ENCODE results near the gene AKAP6.

The AKAP6 gene, protein sequence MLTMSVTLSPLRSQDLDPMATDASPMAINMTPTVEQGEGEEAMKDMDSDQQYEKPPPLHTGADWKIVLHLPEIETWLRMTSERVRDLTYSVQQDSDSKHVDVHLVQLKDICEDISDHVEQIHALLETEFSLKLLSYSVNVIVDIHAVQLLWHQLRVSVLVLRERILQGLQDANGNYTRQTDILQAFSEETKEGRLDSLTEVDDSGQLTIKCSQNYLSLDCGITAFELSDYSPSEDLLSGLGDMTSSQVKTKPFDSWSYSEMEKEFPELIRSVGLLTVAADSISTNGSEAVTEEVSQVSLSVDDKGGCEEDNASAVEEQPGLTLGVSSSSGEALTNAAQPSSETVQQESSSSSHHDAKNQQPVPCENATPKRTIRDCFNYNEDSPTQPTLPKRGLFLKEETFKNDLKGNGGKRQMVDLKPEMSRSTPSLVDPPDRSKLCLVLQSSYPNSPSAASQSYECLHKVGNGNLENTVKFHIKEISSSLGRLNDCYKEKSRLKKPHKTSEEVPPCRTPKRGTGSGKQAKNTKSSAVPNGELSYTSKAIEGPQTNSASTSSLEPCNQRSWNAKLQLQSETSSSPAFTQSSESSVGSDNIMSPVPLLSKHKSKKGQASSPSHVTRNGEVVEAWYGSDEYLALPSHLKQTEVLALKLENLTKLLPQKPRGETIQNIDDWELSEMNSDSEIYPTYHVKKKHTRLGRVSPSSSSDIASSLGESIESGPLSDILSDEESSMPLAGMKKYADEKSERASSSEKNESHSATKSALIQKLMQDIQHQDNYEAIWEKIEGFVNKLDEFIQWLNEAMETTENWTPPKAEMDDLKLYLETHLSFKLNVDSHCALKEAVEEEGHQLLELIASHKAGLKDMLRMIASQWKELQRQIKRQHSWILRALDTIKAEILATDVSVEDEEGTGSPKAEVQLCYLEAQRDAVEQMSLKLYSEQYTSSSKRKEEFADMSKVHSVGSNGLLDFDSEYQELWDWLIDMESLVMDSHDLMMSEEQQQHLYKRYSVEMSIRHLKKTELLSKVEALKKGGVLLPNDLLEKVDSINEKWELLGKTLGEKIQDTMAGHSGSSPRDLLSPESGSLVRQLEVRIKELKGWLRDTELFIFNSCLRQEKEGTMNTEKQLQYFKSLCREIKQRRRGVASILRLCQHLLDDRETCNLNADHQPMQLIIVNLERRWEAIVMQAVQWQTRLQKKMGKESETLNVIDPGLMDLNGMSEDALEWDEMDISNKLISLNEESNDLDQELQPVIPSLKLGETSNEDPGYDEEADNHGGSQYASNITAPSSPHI (N-terminal part only)
- total RNA-seq, result 0 to 2.7 (median 0.73) reads per million in 9 experiments

DNA sequence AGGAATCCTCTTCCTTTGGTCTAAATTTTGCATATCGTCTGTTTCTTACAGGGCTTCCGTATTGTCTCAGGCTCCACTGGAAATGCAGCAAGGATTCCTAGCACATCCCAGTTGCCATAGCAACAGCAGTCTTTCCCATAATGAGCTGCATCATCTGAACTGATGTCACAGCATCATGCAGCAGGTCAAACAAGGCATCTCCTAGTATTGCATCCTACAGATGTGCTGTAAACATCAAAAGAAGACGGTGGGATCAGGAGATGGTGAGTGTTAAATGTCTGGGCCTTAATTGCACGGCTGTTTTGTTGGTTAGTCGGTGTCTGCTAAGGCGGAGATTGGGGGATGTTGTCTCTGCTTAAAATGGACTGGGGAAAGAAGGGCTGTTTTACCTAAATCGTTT lies at the start of gene AKAP6:
Gene AKAP6 (plus strand): TSS at position 153 of the 400 bp plus-strand sequence. CDS start 104,196 bp downstream, outside the sequence.
- H3K4me1 Mint-ChIP-seq (ENCODE audit: low read depth in 2 of 2), result no peaks in the 10 kb centered on the region
- H3K9me3 Mint-ChIP-seq, result no peaks in the 10 kb centered on the region
- H3K27ac Mint-ChIP-seq, result no peak within 1 kb of the TSS
- no peaks in the 10 kb centered on the region for H3K27me3 Mint-ChIP-seq
- no peak within 1 kb of the TSS for H3K4me3 Mint-ChIP-seq
- DNase-seq (no peak), ATAC-seq (replicated peaks) (no peak)
- no peaks in the 10 kb centered on the region for H3K36me3 Mint-ChIP-seq (ENCODE audit: insufficient read depth)

DNA sequence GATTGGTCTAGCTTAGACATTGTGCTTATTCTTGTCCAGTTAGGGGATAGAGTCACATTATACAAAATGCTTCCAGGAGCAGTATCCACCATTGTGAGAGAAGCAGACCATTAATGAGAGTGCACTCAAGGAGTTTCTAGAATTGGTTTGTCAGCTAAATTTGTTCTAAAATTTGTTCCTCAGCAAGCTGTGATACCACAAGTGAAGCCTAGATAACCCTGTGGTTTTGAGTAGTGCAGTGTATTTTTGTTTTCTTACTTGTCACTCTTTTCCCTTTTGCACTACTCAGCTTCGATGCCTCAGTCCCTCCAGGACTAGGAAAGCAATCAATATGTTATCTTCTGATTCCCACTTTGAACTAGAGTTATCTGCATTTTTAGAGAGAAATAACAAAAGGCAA lies 42.5 kb upstream of the AKAP6 start:
- Mint-ChIP-seq H3K4me1 (ENCODE audit: low read depth in 2 of 2) (no peaks in the 10 kb centered on the region), H3K4me3 (no peak overlapping the region), H3K36me3 (ENCODE audit: insufficient read depth) (no peaks in the 10 kb centered on the region), H3K9me3 (peaks cover 2 to 5% of the 10 kb centered on the region in 2 donors), H3K27me3 (peaks cover 9 to 11% of the 10 kb centered on the region in 2 donors), H3K27ac (no peak overlapping the region)
- no peak for ATAC-seq (replicated peaks)
- DNase-seq, result no peak

DNA sequence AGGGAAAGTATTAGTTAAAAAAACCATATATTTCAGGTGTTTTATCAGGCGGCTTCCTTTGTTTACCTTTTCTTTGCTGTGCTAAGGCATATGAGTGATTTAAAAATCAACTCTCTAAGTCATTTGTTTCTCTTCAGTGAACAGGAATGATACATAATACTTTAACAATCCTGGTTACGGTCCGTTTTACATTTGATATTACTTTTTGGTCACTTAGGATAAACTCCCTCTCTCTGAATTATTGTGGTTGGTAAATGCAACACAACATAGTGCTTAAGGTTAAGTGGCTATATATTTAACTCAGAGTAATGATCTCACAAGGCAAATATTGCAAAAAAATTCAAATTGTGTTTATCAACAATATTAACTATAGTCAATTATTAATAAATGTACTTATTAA lies 32.7 kb upstream of the AKAP6 start:
- H3K4me1 Mint-ChIP-seq (ENCODE audit: low read depth in 2 of 2), result no peaks in the 10 kb centered on the region
- H3K36me3 Mint-ChIP-seq (ENCODE audit: insufficient read depth), result no peaks in the 10 kb centered on the region
- no peak for DNase-seq
- H3K27me3 Mint-ChIP-seq, result no peaks in the 10 kb centered on the region
- no peak for ATAC-seq (replicated peaks)
- H3K4me3 Mint-ChIP-seq, result no peak overlapping the region
- no peak overlapping the region for H3K27ac Mint-ChIP-seq
- H3K9me3 Mint-ChIP-seq, result peaks cover 0 to 5% of the 10 kb centered on the region in 2 donors

DNA sequence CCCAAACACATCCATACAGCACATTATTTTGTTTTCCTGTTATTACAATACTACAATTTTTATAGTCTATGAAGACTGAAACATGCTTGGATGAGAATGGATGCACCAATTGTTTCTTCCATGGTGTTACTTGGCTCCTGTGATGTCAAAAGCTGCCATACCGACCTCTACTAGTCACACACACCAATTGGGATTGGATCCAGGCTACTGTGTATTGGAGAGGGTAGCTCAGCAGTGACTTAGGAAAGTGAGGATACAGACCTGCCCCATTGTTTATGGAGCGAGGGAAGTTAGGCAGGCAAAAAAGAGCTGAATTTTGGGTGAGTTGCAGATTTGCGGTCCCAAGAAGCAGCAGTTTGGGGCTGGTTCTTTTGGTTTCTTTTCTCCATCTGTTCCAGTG lies 30.8 kb upstream of the AKAP6 start:
- ATAC-seq (replicated peaks) (no peak), DNase-seq (no peak)
- Mint-ChIP-seq H3K36me3 (ENCODE audit: insufficient read depth) (no peaks in the 10 kb centered on the region), H3K4me3 (no peak overlapping the region), H3K4me1 (ENCODE audit: low read depth in 2 of 2) (no peaks in the 10 kb centered on the region), H3K27ac (no peak overlapping the region), H3K9me3 (no peaks in the 10 kb centered on the region), H3K27me3 (no peaks in the 10 kb centered on the region)

DNA sequence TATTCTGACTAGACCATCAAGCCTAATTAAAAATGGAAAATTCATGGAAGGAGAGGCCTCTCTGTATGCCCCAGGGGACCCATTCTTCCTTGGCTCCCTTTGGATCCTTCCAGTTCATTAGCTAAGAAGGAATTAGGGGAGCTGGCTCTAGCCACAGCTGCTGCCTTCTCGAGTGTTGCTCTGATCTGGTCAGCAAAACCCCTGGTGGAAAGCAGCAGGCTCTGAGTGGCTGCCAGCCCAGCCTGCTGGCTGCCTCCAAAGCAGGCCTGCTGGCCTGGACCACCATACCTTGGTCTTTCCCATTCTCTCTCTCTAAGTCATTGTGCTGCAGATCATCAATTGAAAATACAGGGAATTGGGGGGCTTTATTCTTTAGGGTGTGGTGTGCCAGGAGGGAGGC lies 29.0 kb upstream of the AKAP6 start:
- no peaks in the 10 kb centered on the region for H3K4me1 Mint-ChIP-seq (ENCODE audit: low read depth in 2 of 2)
- ATAC-seq (replicated peaks), result no peak

DNA sequence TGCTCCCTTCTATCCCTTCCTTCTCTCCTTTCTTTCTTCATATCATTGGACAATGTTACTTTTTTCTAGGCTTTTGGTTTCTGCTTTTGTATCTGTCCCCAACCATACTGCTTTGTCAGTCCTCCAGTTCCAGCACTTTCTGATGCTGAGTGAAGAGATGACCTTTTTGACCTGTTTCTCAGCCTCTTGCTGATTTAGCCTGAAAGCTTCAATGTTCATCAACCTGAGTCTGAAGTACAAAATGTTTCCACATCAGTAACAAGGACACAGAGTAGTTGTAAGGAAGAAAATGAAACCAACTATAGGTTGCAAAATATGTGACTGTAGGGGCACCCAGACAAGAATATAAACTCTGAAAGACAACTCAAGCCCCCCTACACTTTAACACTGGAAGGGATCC lies 25.2 kb upstream of the AKAP6 start:
- ATAC-seq (replicated peaks), result no peak

More for the DNA sequence above, 29.0 kb upstream of the AKAP6 start:
- peaks cover 9% of the 10 kb centered on the region in 2 donors for H3K27me3 Mint-ChIP-seq
- H3K36me3 Mint-ChIP-seq (ENCODE audit: insufficient read depth), result no peaks in the 10 kb centered on the region
- no peak for DNase-seq
- no peaks in the 10 kb centered on the region for H3K9me3 Mint-ChIP-seq
- H3K4me3 Mint-ChIP-seq, result no peak overlapping the region
- H3K27ac Mint-ChIP-seq, result no peak overlapping the region

DNA sequence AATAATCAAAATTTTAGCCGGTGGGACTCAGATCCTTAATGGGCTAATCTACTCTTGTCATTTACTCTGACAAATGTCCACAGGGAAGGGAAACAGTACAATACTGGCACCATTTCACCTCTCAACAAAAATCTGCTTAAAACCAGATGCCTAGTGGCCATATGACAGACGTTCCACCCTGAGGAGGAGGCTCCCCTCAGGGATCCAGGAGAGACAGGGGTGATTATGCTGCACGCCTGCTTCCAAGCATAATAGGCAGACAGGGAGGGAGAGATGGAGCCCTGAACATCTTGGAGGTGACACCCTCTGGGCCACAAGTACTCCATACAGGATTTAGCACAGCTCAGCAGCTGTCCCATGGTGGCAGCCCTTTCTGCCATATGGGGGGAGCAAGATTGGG lies 24.8 kb upstream of the AKAP6 start:
- no peaks in the 10 kb centered on the region for H3K4me1 Mint-ChIP-seq (ENCODE audit: low read depth in 2 of 2)
- ATAC-seq (replicated peaks), result no peak
- DNase-seq, result no peak
- no peaks in the 10 kb centered on the region for H3K36me3 Mint-ChIP-seq (ENCODE audit: insufficient read depth)
- no peak overlapping the region for H3K27ac Mint-ChIP-seq
- H3K27me3 Mint-ChIP-seq, result peaks cover 9% of the 10 kb centered on the region in 2 donors
- no peaks in the 10 kb centered on the region for H3K9me3 Mint-ChIP-seq
- H3K4me3 Mint-ChIP-seq, result no peak overlapping the region

More for the DNA sequence above, 25.2 kb upstream of the AKAP6 start:
- DNase-seq, result no peak
- Mint-ChIP-seq H3K27ac (no peak overlapping the region), H3K4me1 (ENCODE audit: low read depth in 2 of 2) (no peaks in the 10 kb centered on the region), H3K9me3 (no peaks in the 10 kb centered on the region), H3K4me3 (no peak overlapping the region), H3K27me3 (peaks cover 9% of the 10 kb centered on the region in 2 donors), H3K36me3 (ENCODE audit: insufficient read depth) (no peaks in the 10 kb centered on the region)

DNA sequence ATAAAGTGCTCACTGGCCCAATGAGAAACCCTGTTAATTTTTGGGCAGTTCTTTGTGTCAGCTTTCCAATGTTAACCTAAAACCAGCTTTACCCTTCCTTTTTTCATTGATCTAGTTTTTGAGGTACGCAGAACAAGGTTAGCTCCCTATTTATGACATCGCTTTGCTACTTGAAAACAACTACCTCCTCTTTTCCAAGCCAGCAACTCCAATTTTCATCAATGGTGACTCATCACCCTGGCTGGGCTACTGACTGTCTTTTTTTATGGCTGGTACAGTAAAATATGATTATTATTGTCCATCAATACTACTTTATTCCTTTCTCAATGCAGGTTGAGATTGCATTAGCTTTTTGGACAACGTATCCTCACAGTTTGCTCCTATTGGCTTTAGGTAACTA lies 22.5 kb upstream of the AKAP6 start:
- peaks cover 14 to 22% of the 10 kb centered on the region in 2 donors for H3K27me3 Mint-ChIP-seq
- no peaks in the 10 kb centered on the region for H3K9me3 Mint-ChIP-seq
- no peak overlapping the region for H3K27ac Mint-ChIP-seq
- H3K36me3 Mint-ChIP-seq (ENCODE audit: insufficient read depth), result no peaks in the 10 kb centered on the region
- H3K4me3 Mint-ChIP-seq, result no peak overlapping the region
- ATAC-seq (replicated peaks) (no peak), DNase-seq (no peak)
- no peaks in the 10 kb centered on the region for H3K4me1 Mint-ChIP-seq (ENCODE audit: low read depth in 2 of 2)

DNA sequence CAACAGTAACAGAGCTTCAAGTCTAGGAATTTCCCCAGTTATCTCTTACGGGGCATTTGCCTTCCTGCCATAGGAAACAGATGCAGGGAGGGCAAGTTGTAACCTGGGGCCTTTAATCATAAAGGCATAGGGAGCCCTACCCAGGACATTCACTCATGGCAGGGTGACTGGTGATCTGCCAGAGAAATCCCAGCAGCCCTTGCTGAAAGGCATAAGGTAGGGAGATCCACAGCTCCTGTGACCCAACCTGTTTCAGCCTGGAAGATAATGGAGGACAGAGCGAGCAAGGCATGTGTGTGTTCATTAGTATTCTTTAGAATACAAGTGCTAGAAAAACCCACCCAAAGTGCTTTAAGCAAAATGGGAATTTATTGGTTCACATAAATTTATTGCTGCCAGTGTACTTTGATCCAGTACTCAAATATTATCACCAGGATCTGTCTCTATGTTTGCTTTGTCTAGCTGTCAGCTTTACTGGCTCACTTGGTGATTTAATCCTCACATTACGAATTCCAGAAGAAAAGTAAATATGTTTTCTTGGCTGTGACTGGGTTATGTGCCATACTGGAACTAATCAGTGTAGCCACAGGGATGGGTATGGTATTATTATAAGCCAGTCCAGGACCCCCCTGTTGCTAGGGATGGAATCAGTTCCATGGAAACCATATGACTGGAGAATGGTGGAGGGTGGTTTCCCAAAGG lies 21.1 kb upstream of the AKAP6 start:
- Mint-ChIP-seq H3K27ac (no peak overlapping the region), H3K27me3 (peaks cover 14 to 22% of the 10 kb centered on the region in 2 donors), H3K36me3 (ENCODE audit: insufficient read depth) (no peaks in the 10 kb centered on the region), H3K9me3 (no peaks in the 10 kb centered on the region), H3K4me3 (no peak overlapping the region), H3K4me1 (ENCODE audit: low read depth in 2 of 2) (no peaks in the 10 kb centered on the region)
- no peak for DNase-seq
- no peak for ATAC-seq (replicated peaks)

DNA sequence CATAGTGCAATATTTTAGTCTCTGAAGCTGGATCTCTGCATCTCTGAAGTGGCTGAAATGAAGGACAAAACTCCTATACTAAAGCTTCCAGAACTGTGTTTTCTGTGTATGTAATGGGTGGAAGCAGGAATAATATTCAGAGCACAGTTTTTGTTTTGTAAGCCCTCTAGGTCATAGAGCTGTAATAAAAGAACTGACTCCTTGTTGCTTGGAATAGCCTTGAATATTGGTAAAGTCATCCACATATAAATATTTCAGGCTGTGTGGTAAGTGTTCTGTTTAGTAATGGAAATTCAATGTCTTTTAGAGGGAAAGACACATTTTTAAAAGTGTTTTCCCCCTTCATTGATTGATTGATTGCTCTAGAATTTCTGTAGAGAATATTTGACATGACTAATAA lies 18.2 kb upstream of the AKAP6 start:
- H3K4me1 Mint-ChIP-seq (ENCODE audit: low read depth in 2 of 2), result no peaks in the 10 kb centered on the region
- ATAC-seq (replicated peaks) (no peak), DNase-seq (no peak)
- H3K36me3 Mint-ChIP-seq (ENCODE audit: insufficient read depth), result no peaks in the 10 kb centered on the region
- no peak overlapping the region for H3K4me3 Mint-ChIP-seq
- H3K27me3 Mint-ChIP-seq, result peaks cover 5 to 22% of the 10 kb centered on the region in 2 donors
- H3K27ac Mint-ChIP-seq, result no peak overlapping the region
- no peaks in the 10 kb centered on the region for H3K9me3 Mint-ChIP-seq

DNA sequence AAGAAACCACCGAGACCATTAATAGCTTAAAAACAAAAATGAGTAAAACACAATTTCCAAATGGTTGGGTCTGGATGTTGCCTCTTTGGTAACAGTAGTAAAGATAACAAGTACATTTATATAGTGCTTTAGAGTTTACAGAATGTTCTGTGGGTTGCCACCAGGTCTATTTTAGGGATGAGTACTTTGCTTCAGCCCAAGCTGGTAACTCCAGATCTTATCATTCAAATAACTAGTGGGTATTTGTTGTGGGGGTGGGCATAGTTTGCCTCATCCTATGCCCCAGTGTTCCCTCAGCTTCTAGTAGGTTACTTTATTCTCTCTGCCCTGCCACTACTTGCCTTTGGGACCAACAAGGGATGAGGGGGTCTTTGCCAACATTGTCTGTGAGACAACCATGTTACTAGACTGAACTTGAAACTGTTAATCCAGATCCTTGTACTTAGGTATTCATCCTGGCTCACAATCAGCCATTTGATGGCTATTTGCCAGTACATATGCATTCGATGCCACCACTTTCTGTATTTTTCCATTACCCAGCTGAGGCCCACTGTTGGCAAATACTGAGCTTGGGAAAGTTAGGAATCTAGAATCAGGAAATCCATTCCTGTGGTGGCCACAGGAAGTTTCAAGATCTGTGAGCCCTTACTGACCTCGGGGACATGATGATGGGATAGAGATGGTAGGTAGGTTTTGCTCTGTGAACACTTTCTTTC lies 17.6 kb upstream of the AKAP6 start:
- no peaks in the 10 kb centered on the region for H3K36me3 Mint-ChIP-seq (ENCODE audit: insufficient read depth)
- no peak for DNase-seq
- H3K4me3 Mint-ChIP-seq, result no peak overlapping the region
- H3K27me3 Mint-ChIP-seq, result peaks cover 5 to 22% of the 10 kb centered on the region in 2 donors
- H3K4me1 Mint-ChIP-seq (ENCODE audit: low read depth in 2 of 2), result no peaks in the 10 kb centered on the region
- no peak overlapping the region for H3K27ac Mint-ChIP-seq
- H3K9me3 Mint-ChIP-seq, result no peaks in the 10 kb centered on the region
- ATAC-seq (replicated peaks), result no peak

DNA sequence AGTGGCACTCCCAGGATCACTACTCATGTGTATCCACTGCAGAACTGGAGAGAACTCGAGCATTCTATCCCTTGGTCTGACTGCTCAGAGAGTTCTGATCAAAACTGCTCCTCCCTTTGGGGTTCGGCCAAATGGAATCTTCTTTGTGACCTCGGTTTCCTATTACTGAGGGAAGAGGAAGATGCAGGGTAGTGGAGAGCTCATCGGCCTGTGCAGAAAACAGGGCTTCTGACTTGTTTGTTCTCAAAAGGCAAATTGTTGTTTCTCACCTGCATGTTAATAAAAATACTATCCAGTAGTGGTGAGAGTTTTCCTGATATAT lies 17.1 kb upstream of the AKAP6 start:
- Mint-ChIP-seq H3K27me3 (peaks cover 5 to 22% of the 10 kb centered on the region in 2 donors), H3K9me3 (no peaks in the 10 kb centered on the region), H3K36me3 (ENCODE audit: insufficient read depth) (no peaks in the 10 kb centered on the region), H3K4me3 (no peak overlapping the region), H3K4me1 (ENCODE audit: low read depth in 2 of 2) (no peaks in the 10 kb centered on the region), H3K27ac (no peak overlapping the region)
- ATAC-seq (replicated peaks) (no peak), DNase-seq (no peak)
